HL-60/S4 treated with phorbol 12-myristate 13-acetate at 8.2 ng/mL for 4 days and 3 days (cell line): ENCODE results near the gene OR2AT4.
"Not testable (repeated sequence)": the region's sequence is repeated elsewhere in the genome, so short reads cannot be mapped to it uniquely, and the experiment has no call there.

Experiments used
- in situ Hi-C: fragments of 300-500 bp; cut with MboI; formaldehyde crosslinking; loops from 2 replicates; pipeline ENCODE4 v1.15.0; 2022; ENCODE audit warnings: low sequenced_read_pairs

The OR2AT4 gene

GRCh38 chr11:75105462-75105925 lies 8.8 kb upstream of the OR2AT4 start:
- in situ Hi-C loops = no loop called here

GRCh38 chr11:75103380-75104026 lies 6.8 kb upstream of the OR2AT4 start:
- in situ Hi-C loops = no loop called here

DNA sequence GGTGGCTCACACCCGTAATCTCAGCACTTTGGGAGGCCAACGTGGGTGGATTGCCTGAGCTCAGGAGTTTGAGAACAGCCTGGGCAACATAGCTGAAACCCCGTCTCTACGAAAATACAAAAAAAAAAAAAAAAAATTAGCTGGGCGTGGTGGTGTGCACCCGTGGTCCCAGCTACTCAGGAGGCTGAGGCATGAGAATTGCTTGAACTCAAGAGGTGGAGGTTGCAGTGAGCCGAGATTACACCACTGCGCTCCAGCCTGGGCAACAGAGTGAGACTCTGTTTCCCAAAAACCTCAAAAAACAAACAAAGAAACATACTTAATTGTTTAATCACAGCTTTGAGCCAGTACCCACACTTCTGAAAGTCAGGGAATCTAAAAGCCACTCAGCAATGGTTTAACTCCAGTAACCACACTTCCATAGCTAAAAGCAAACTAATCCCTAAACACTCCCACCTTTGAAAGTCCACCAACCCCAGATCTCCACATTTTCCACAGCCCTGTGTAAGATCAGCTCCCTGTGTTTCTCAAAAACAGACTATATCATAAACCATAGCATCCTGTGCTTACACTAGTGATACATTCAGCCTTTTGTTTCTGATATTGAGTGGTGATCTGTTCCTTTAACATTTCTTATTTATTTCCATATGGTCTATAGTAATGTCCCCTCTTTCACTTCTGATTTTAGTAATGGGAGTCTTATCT lies 4.9 kb upstream of the OR2AT4 start:
- in situ Hi-C loops = no loop called here

- in situ Hi-C loops = no loop called here
Observed at GRCh38 chr11:75100314-75100713, 3.6 kb upstream of the OR2AT4 start.

GRCh38 chr11:75099635-75100034 lies 3.0 kb upstream of the OR2AT4 start:
- in situ Hi-C loops = no loop called here

DNA sequence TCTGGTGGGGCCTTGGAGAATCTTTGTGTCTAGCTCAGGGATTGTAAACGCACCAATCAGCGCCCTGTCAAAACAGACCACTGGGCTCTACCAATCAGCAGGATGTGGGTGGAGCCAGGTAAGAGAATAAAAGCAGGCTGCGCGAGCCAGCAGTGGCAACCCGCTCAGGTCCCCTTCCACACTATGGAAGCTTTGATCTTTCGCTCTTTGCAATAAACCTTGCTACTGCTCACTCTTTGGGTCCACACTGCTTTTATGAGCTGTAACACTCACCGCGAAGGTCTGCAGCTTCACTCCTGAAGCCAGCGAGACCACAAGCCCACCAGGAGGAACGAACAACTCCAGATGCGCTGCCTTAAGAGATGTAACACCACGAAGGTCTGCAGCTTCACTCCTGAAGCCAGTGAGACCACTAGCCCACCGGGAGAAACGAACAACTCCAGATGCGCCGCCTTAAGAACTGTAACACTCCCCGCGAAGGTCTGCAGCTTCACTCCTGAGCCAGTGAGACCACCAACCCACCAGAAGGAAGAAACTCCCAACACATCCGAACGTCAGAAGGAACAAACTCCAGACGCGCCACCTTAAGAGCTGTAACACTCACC lies 2.3 kb upstream of the OR2AT4 start:
- in situ Hi-C loops = not testable (repeated sequence)

GRCh38 chr11:75098181-75098580 lies 1.5 kb upstream of the OR2AT4 start:
- in situ Hi-C loops = not testable (repeated sequence)

DNA sequence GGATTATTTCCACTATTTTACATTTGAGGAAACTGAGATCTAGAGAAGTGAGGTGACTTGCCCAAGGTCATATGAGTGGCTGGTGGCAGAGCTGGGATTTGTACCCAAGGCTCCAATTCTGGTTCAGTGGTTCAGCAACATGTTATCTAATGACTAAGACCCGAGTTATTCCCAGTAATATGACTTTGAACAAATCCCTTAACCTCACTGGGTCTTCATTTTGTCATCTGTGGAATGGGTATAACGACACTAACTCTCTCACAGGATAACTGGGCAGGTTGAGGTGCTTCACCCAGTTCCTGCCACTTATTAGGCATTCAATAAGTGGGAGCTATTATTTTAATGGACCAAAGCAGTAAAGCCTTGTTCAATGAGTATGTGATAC lies 489 bp upstream of the OR2AT4 start:
- in situ Hi-C loops = no loop called here

DNA sequence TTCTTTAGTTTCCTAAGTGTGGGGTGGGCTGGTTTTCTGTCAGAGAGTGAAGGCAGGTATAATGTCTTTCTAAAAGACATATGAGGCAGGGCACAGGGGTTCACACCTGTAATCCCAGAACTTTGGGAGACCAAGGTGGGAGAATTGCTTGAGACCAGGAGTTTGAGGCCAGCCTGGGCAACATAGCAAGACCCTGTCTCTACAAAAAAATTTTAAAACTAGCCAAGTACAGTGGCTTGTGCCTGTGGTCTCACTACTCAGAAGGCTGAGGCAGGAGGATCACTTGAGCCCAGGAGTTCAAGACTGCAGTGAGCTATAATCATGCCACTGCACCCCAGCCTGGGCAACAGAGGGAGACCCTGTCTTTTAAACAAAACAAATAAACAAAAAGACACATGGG lies 2.3 kb downstream of the OR2AT4 start:
- in situ Hi-C loops = not testable (repeated sequence)

DNA sequence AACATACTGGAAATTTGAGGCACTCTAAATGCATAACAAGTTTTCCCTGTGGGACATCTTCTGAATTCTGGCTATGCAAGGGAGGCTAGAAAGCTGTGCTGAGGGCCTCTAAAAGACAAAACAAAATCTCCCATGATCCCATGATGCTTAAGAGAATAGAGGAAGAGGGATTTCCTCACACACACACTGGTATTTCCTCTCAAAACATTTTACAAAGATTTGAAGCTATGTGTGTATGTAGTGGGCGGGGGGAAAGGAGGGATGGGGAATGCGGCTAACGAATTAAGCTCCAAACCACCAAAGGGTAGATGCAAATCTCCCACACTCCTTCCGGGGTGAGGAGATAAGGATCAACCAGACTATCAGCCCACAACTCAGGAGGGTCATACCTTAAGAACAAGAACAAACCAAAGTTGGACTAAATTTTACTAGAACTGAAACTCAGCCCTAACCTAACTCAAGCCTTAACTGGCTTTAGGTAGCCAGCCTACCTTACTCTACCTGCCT lies 6.0 kb downstream of the OR2AT4 start:
- in situ Hi-C loops = no loop called here

DNA sequence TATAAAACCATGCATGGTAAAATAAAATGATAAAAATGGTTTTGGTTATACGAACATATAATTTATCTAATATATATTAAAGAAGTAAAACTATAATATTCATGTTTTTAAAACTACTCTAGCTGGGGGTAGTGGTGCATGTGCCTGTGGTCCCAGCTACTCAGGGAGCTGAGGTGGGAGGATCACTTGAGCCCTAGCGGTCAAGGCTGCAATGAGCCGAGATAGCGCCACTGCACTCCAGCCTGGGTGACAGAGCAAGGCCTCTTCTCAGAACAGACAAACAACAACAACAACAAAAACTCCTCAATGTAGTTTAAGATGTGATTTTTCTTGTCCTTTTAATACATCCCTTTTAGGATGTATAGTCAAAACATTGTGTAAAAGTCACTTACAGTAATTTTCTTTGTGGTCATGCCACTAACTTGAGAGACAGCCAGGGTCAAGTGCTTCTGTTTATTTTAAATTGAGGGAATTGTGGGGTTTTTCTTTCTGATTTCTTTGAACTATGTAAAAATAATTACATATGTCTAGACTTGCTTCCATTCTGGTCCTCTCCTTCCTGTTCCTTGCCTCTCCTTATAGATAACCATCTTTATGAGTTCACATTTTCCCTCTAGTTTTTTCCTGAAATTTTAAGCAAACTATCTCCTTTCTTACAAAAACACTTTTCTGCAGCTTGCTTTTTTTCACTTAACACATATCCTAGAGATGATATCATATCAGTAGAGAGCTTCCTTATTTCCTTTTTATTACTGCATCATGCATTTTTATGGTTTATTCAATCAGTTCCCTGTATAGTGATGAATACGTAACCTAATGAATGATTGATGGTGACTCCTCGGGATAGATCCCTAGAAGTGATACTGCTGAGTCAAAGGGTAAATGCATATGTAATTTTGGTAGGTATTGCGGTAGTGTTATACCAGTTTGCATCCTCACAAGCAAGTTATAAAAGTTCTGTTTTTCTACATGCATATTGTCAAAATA lies 9.1 kb downstream of the OR2AT4 start:
- in situ Hi-C loops = no loop called here

DNA sequence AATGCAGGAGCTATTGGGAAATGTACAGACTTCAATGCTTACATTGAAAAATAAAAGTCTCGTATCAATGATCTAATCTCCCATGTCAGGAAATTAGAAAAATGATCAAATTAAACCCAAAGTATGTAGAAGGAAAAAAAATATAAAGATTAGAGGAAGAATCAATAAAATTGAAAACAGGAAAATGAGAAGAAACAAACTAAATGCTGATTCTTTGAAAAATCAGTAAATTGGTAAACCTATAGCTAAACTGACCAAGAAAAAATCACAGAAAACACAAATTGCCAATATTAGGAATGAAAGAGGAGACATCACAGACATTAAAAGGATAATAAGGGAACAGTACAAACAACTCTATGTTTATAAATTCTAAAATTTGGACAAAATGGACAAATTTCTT lies 11.8 kb downstream of the OR2AT4 start:
- in situ Hi-C loops = no loop called here

DNA sequence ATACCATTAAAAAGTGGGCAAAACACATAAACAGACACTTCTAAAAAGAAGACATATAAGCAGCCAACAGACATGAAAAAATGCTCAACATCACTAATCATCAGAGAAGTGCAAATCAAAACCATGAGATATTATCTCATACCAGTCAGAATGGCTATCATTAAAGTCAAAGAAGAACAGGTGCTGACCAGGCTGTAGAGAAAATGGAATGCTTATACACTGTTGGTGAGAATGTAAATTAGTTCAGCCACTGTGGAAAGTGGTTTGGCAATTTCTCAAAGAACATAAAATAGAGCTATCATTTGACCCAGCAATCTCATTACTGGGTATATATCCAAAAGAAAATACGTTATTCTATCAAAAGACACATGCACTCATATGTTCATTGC lies 13.5 kb downstream of the OR2AT4 start:
- in situ Hi-C loops = no loop called here

- in situ Hi-C loops = no loop called here
Observed at GRCh38 chr11:75082601-75083216, 14.0 kb downstream of the OR2AT4 start.

- in situ Hi-C loops = no loop called here
Observed at GRCh38 chr11:75079546-75079945, 17.1 kb downstream of the OR2AT4 start.

- in situ Hi-C loops = no loop called here
Observed at GRCh38 chr11:75078233-75078632, 18.4 kb downstream of the OR2AT4 start.

DNA sequence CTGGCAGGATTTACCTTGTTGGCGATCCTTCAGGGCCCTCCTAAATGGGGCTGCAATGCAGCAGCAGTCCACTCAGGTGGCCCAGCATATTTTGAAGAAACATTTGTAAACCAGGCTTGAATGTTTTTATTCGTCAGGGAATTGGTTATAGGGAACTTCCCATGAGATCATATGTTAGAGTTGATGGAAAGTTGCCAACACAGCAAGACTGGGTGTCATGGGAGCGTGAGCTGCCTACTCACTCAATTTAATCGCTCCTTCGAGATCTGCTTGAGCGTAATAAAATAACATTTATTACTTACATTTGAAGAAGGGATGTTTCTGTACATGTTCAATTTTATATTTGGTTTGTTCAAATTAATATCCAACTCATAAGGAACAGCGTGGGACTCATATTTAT lies 19.4 kb downstream of the OR2AT4 start:
- in situ Hi-C loops = no loop called here

GRCh38 chr11:75076671-75077070 lies 20.0 kb downstream of the OR2AT4 start:
- in situ Hi-C loops = no loop called here

DNA sequence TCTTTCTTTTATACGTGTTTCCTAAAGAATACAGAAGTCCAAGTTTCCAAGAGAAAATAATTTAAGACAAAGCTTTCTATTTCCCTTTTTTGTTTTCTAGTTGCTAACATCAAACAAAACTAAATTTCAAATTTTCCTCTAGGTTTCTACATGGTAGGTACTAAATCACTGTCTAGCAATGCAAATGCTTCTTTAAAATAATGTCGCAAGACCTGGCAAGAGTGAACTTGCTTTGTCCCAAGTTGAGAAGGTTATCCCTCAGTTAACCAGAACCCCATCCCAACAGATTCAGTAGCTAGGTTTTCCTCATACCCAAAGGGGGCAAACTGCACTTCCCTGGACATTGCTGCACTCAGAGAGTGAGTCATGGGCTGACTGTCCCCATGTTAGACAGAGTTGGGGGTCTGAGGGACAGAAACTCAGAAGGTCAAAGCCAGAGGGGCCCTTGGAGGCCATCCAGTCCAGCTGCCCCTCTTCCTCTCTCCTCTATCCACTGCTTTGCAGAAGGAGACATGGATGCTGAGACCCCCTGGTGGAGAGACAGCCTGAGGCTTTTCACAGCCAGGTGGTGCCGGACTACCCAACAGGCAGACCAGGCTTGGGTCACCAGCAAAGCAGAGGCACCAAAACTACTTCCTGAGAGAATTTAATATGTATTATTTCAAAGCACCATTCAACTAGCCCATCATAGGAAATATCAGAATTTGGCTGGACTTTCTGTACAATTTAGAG lies 23.1 kb downstream of the OR2AT4 start:
- in situ Hi-C loops = no loop called here

DNA sequence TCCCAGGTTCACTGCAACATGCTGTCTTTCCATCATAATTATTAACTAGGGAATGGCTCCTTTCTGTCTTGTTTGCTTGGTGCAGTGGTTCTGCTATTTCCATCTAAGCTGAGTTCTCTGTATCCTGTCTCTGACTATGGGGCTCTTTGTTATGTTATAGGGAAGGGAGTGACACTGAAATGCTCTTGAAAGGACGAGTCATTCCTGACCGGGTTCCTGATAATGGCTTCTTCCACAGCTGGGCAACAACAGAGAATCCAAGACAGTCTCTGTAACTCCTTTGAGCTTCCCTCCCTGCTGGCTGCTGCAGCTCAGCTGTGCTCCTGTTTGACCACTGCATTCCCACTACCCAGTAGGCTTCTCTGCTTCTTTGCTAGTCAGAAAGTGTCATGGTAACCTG lies 24.1 kb downstream of the OR2AT4 start:
- in situ Hi-C loops = no loop called here
